H1 (cell line): Measurements from ENCODE around the gene MMAB. TPM values are rescaled to one million over a fixed set of nuclear protein-coding genes. Genes with fewer than 3 reads are reported as not detected.

ENCODE experiments used
- CTCF ChIA-PET: fragments of 300-600 bp; sonication (Branson Sonifier 250); formaldehyde crosslinking; loops from one replicate; lab custom pipeline; 2021; ENCODE audit not compliant: partially characterized antibody; lab: Charles Lee
- POLR2A ChIA-PET: fragments of 300-600 bp; sonication (Branson Sonifier 250); formaldehyde crosslinking; loops from one replicate; lab custom pipeline; 2021; ENCODE audit warnings: inconsistent platforms; ENCODE audit not compliant: partially characterized antibody; lab: Charles Lee
- DNase-seq, 2 experiments: peaks; one replicate each; pipeline versions ENCODE4 v3.0.0 to v3.0.0-alpha.2; 2010 to 2022; ENCODE audit warnings: low spot score in 2 of 2, low read depth in 1 of 2, mixed read lengths in 1 of 2
- FAIRE-seq: peaks from 2 replicates; lab custom pipeline; 2011; peaks lifted over from hg19 to GRCh38; lab: Jason Lieb, UNC
- H2AFZ ChIP-seq: 2 replicates; pipeline ENCODE4 v1.8.1; 2012; ENCODE audit warnings: low read length, inconsistent platforms
- H2AK5ac ChIP-seq: 2 replicates; pipeline ENCODE4 v1.6.1; 2013; ENCODE audit warnings: low read depth, low read length
- H2BK120ac ChIP-seq: replicated peaks from 2 replicates; pipeline ENCODE3; 2013; ENCODE audit warnings: low read depth, low read length, inconsistent platforms
- H2BK12ac ChIP-seq: 2 replicates; pipeline ENCODE4 v1.6.1; 2013; ENCODE audit warnings: low read depth, low read length
- H2BK15ac ChIP-seq: 2 replicates; pipeline ENCODE4 v1.6.1; 2013; ENCODE audit warnings: low read length
- H2BK20ac ChIP-seq: 2 replicates; pipeline ENCODE4 v1.6.1; 2013; ENCODE audit warnings: low read length
- H2BK5ac ChIP-seq: 2 replicates; pipeline ENCODE4 v1.6.1; 2013; ENCODE audit warnings: low read depth, low read length
- H3K14ac ChIP-seq: 2 replicates; pipeline ENCODE4 v1.6.1; 2013; ENCODE audit warnings: inconsistent platforms; ENCODE audit not compliant: insufficient read length
- H3K18ac ChIP-seq: 2 replicates; pipeline ENCODE4 v1.6.1; 2013; ENCODE audit warnings: low read length; ENCODE audit errors: extremely low read depth
- H3K23ac ChIP-seq: 2 replicates; pipeline ENCODE4 v1.6.1; 2013; ENCODE audit warnings: inconsistent platforms; ENCODE audit not compliant: insufficient read length
- H3K23me2 ChIP-seq: 2 replicates; pipeline ENCODE4 v1.6.1; 2013; ENCODE audit warnings: low read depth, low read length
- H3K27ac ChIP-seq: 2 replicates; pipeline ENCODE4 v1.6.1; 2011; ENCODE audit warnings: low read depth, low read length, inconsistent platforms
- H3K27me3 ChIP-seq, 4 experiments: replicated peaks in 1 of 4; 1 replicate in 1 of 4; 2 replicates in 3 of 4; pipeline versions ENCODE4 v1.6.1 to v1.8.1; 2011 to 2013; ENCODE audit warnings: low read length in 3 of 4, mild to moderate bottlenecking in 3 of 4, inconsistent platforms in 2 of 4, mixed read lengths in 2 of 4, moderate library complexity in 1 of 4; ENCODE audit not compliant: control insufficient read depth in 3 of 4, insufficient read depth in 3 of 4; ENCODE audit errors: extremely low read depth in 1 of 4
- H3K36me3 ChIP-seq, 4 experiments: 2 replicates each; pipeline versions ENCODE4 v1.6.1 to v1.8.1; 2011 to 2013; ENCODE audit warnings: mild to moderate bottlenecking in 4 of 4, low read length in 3 of 4, moderate library complexity in 2 of 4, control low read depth in 1 of 4, inconsistent platforms in 1 of 4; ENCODE audit not compliant: insufficient read depth in 4 of 4, control insufficient read depth in 2 of 4
- H3K4ac ChIP-seq: replicated peaks from 2 replicates; pipeline ENCODE3; 2013; ENCODE audit warnings: low read length, low read depth, mixed read lengths, inconsistent platforms; ENCODE audit not compliant: insufficient read length
- H3K4me1 ChIP-seq, 4 experiments: replicated peaks in 1 of 4; 1 replicate in 1 of 4; 2 replicates in 3 of 4; pipeline versions ENCODE4 v1.6.1 to v1.8.1; 2011 to 2013; ENCODE audit warnings: low read length in 3 of 4, inconsistent platforms in 2 of 4, mixed read lengths in 1 of 4; ENCODE audit not compliant: insufficient read depth in 4 of 4, control insufficient read depth in 3 of 4
- H3K4me2 ChIP-seq, 2 experiments: 2 replicates each; pipeline versions ENCODE4 v1.6.1 to v1.8.1; 2011 to 2013; ENCODE audit warnings: low read depth in 2 of 2, low read length in 2 of 2, control low read depth in 1 of 2, inconsistent platforms in 1 of 2, mild to moderate bottlenecking in 1 of 2; ENCODE audit not compliant: insufficient read depth in 1 of 2
- H3K4me3 ChIP-seq, 4 experiments: fragments of 200-600, 300-600 bp in 1 of 4; sonication (generic), shearing (Covaris generic), sonication (Bioruptor Twin) in 1 of 4; 2 replicates each; pipeline versions ENCODE4 v1.5.1 to v1.8.1; 2011 to 2016; ENCODE audit warnings: low read length in 4 of 4, low read depth in 3 of 4, control low read depth in 2 of 4, inconsistent platforms in 2 of 4, mild to moderate bottlenecking in 2 of 4, mixed read lengths in 1 of 4, moderate library complexity in 1 of 4; ENCODE audit not compliant: insufficient read depth in 2 of 4; ENCODE audit errors: extremely low read depth in 1 of 4
- H3K56ac ChIP-seq: replicated peaks from 2 replicates; pipeline ENCODE3; 2013; ENCODE audit warnings: low read depth, mild to moderate bottlenecking, mixed read lengths, low read length, inconsistent platforms; ENCODE audit not compliant: insufficient read length
- H3K79me1 ChIP-seq: 2 replicates; pipeline ENCODE4 v1.6.1; 2013; ENCODE audit warnings: low read depth, low read length, control low read depth
- H3K79me2 ChIP-seq, 2 experiments: 2 replicates each; pipeline versions ENCODE4 v1.6.1 to v1.8.1; 2012 to 2013; ENCODE audit warnings: low read length in 2 of 2, mild to moderate bottlenecking in 2 of 2, inconsistent platforms in 1 of 2; ENCODE audit not compliant: insufficient read depth in 2 of 2, control insufficient read depth in 1 of 2
- H3K9ac ChIP-seq, 4 experiments: replicated peaks in 1 of 4; 1 replicate in 1 of 4; 2 replicates in 3 of 4; pipeline versions ENCODE4 v1.6.1 to v1.8.1; 2011 to 2013; ENCODE audit warnings: low read depth in 3 of 4, low read length in 3 of 4, control low read depth in 2 of 4, mild to moderate bottlenecking in 2 of 4, moderate library complexity in 2 of 4, inconsistent platforms in 1 of 4; ENCODE audit errors: extremely low read depth in 1 of 4
- H3K9me3 ChIP-seq, 2 experiments: 2 replicates each; pipeline versions ENCODE4 v1.6.1 to v1.8.1; 2012 to 2013; ENCODE audit warnings: mild to moderate bottlenecking in 2 of 2, moderate library complexity in 2 of 2, control low read depth in 1 of 2, inconsistent platforms in 1 of 2, low read depth in 1 of 2, low read length in 1 of 2, mixed read lengths in 1 of 2; ENCODE audit not compliant: insufficient read depth in 2 of 2
- H4K20me1 ChIP-seq, 2 experiments: replicated peaks in 1 of 2; 2 replicates each; pipeline versions ENCODE3 to v1.8.1; 2011 to 2013; ENCODE audit warnings: inconsistent platforms in 2 of 2, low read length in 2 of 2, mild to moderate bottlenecking in 1 of 2; ENCODE audit not compliant: insufficient read depth in 2 of 2, control insufficient read depth in 1 of 2
- H4K5ac ChIP-seq: 2 replicates; pipeline ENCODE4 v1.6.1; 2013; ENCODE audit warnings: low read length, low read depth, mixed read lengths, inconsistent platforms; ENCODE audit not compliant: insufficient read length
- H4K8ac ChIP-seq: 2 replicates; pipeline ENCODE4 v1.8.0; 2013; ENCODE audit warnings: mild to moderate bottlenecking, moderate library complexity, low read length, inconsistent platforms; ENCODE audit not compliant: insufficient read depth; ENCODE audit errors: extremely low read depth
- H4K91ac ChIP-seq: replicated peaks from 2 replicates; pipeline ENCODE3; 2013; ENCODE audit warnings: low read length, mixed read lengths, inconsistent platforms; ENCODE audit not compliant: insufficient read length
- SIX5 ChIP-seq: IDR thresholded peaks from 2 replicates; pipeline ENCODE4 v1.6.1; 2011; ENCODE audit warnings: mild to moderate bottlenecking, low read depth, low read length
- SP4 ChIP-seq: IDR thresholded peaks from 2 replicates; pipeline ENCODE4 v1.6.1; 2012; ENCODE audit warnings: low read length, inconsistent platforms
- whole genome bisulfite sequencing, 2 experiments: shearing (Covaris generic) in 1 of 2; methylation state at CpG; one replicate each; pipeline versions ENCODE4 v1.1.6 to v1.1.7; 2013 to 2015; ENCODE audit warnings: low lambda C conversion rate in 2 of 2, mixed read lengths in 2 of 2, inconsistent platforms in 1 of 2, low coverage in 1 of 2, missing lambda C conversion rate in 1 of 2; ENCODE audit not compliant: insufficient replicate concordance in 2 of 2, insufficient coverage in 1 of 2, insufficient read length in 1 of 2; ENCODE audit errors: extremely low coverage in 1 of 2, missing lambda C conversion rate in 1 of 2; 5-methylcytosine and 5-hydroxymethylcytosine counted together
- polyA plus RNA-seq, 7 experiments: library from polyadenylated mRNA; depleted of rRNA in 3 of 7; stranded (reverse) in 5 of 7; unstranded in 2 of 7; fragments of >200 nt in 5 of 7; fragments of 200-250 nt in 2 of 7; gene quantifications; 1 replicate in 5 of 7; 2 replicates in 1 of 7; 4 replicates in 1 of 7; pipeline versions ENCODE4 v1.2.1 to v1.2.3, GENCODE V29; 2011 to 2013; ENCODE audit warnings: missing spikeins in 2 of 7, mixed read lengths in 2 of 7
- total RNA-seq: library from RNA; stranded (reverse); fragmentation: NEBNext Ultra II Directional; extraction: Animal tissue kit (Norgen Biotek cat#: 25700); gene quantifications from 2 replicates; pipeline ENCODE4 v1.2.1, GENCODE V29; 2021
- TF ChIP-seq, protein P1 (sequence below): IDR thresholded peaks from 2 replicates; pipeline ENCODE4 v1.6.1; 2012; ENCODE audit warnings: low read length, inconsistent platforms

MMAB gene
- total and polyA plus RNA-seq, 2 of the 8 experiments (the other 6 are each of a cell fraction or from before 2014, with no cell fraction given), result 12.9 to 18.5 TPM

DNA sequence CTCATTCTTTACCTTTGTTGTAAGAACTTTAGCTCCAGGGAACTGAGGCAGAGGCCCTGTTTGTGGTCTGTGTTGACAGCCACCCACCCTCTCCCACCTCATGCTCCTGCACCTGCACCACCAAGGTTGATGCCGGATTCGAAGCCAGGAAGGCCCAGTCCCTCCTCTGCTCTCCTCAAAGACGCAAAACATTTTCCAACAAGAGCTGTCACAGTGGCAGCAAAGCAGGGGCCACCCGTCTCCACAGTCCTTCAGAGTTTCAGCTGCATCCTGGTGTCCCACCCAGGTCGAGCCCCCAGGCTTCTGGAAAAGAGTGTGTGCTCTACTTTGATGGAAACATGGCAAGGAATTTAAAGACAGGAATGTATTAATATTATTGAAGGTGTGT is 37.4 kb downstream of the MMAB start:
- ChIA-PET POLR2A (no interaction called here), CTCF (interaction anchor here (0.6 to 1.2 kb wide), 4 partner anchors 15 to 19 kb away, joined by 3 to 4 read pairs (median 3); no protein-coding TSS in a partner anchor)
- Histone ChIP-seq H2AK5ac (no peak overlapping the region), H3K9me3 (no peaks in the 10 kb centered on the region), H3K23me2 (no peaks in the 10 kb centered on the region), H3K9ac (no peak overlapping the region), H3K18ac (no peak overlapping the region), H2BK15ac (no peak overlapping the region), H3K27ac (no peak overlapping the region), H3K4me2 (no peak overlapping the region), H3K14ac (no peak overlapping the region), H3K4me3 (no peak overlapping the region), H3K56ac (no peak overlapping the region), H3K4ac (no peak overlapping the region), H3K4me1 (no peaks in the 10 kb centered on the region), H2BK5ac (no peak overlapping the region), H2BK12ac (no peak overlapping the region), H4K8ac (no peak overlapping the region), H3K36me3 (peaks cover 0 to 3% (median 0%) of the 10 kb centered on the region in 4 experiments; a peak in 1 of 8 replicates), H3K79me1 (no peaks in the 10 kb centered on the region), H4K5ac (no peak overlapping the region), H2BK20ac (no peak overlapping the region), H3K27me3 (no peaks in the 10 kb centered on the region), H3K23ac (no peak overlapping the region), H4K91ac (no peak overlapping the region), H2AFZ (no peak overlapping the region), H4K20me1 (no peaks in the 10 kb centered on the region), H2BK120ac (no peak overlapping the region), H3K79me2 (no peaks in the 10 kb centered on the region)
- DNase-seq (no peak), FAIRE-seq (no peak)
- WGBS, 2 experiments, result 83% methylated on average over 5 of the region's 5 CpGs; no CpG with 5 or more reads in 1 of the 2 experiments
- TF ChIP-seq SP4, result no peak
- TF ChIP-seq, protein P1, sequence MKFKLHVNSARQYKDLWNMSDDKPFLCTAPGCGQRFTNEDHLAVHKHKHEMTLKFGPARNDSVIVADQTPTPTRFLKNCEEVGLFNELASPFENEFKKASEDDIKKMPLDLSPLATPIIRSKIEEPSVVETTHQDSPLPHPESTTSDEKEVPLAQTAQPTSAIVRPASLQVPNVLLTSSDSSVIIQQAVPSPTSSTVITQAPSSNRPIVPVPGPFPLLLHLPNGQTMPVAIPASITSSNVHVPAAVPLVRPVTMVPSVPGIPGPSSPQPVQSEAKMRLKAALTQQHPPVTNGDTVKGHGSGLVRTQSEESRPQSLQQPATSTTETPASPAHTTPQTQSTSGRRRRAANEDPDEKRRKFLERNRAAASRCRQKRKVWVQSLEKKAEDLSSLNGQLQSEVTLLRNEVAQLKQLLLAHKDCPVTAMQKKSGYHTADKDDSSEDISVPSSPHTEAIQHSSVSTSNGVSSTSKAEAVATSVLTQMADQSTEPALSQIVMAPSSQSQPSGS, result no peak
- TF ChIP-seq SIX5, result no peak
